Parathyroid adenoma (tissue), 2 donors: ENCODE measurements around the gene CDH3.

Experiments used
- H2AFZ ChIP-seq: fragments of 300-600 bp; sonication (generic); one replicate; pipeline ENCODE4 v1.7.0; 2017; ENCODE audit warnings: antibody characterized with exemption, mild to moderate bottlenecking
- H3K27ac ChIP-seq: fragments of 300-600 bp; sonication (generic); one replicate; pipeline ENCODE4 v1.7.0; 2017
- H3K27me3 ChIP-seq: fragments of 300-600 bp; sonication (generic); one replicate; pipeline ENCODE4 v1.7.0; 2017; ENCODE audit warnings: low read length; ENCODE audit not compliant: control insufficient read depth, insufficient read depth
- H3K36me3 ChIP-seq: fragments of 300-600 bp; sonication (generic); one replicate; pipeline ENCODE4 v1.7.0; 2017; ENCODE audit warnings: low read length; ENCODE audit not compliant: control insufficient read depth, insufficient read depth
- H3K4me1 ChIP-seq: fragments of 300-600 bp; sonication (generic); one replicate; pipeline ENCODE4 v1.7.0; 2017; ENCODE audit warnings: control low read depth
- H3K4me2 ChIP-seq: fragments of 300-600 bp; sonication (generic); one replicate; pipeline ENCODE4 v1.7.0; 2017; ENCODE audit warnings: low read length
- H3K4me3 ChIP-seq: fragments of 300-600 bp; sonication (generic); one replicate; pipeline ENCODE4 v1.7.0; 2017; ENCODE audit warnings: low read depth, low read length
- H3K79me2 ChIP-seq: fragments of 300-600 bp; sonication (generic); one replicate; pipeline ENCODE4 v1.7.0; 2017; ENCODE audit warnings: control low read depth
- H3K9ac ChIP-seq: fragments of 300-600 bp; sonication (generic); one replicate; pipeline ENCODE4 v1.7.0; 2017; ENCODE audit warnings: mild to moderate bottlenecking
- H3K9me3 ChIP-seq: fragments of 300-600 bp; sonication (generic); one replicate; pipeline ENCODE4 v1.7.0; 2017; ENCODE audit warnings: low read length; ENCODE audit not compliant: control insufficient read depth
- TF ChIP-seq, protein P1 (sequence below): fragments of 300-600 bp; sonication (generic); IDR thresholded peaks from one replicate; pipeline ENCODE4 v1.7.0; 2017; ENCODE audit warnings: antibody characterized with exemption, mild to moderate bottlenecking
- donor health status: primary hyperparathyroidism.

The CDH3 gene

DNA sequence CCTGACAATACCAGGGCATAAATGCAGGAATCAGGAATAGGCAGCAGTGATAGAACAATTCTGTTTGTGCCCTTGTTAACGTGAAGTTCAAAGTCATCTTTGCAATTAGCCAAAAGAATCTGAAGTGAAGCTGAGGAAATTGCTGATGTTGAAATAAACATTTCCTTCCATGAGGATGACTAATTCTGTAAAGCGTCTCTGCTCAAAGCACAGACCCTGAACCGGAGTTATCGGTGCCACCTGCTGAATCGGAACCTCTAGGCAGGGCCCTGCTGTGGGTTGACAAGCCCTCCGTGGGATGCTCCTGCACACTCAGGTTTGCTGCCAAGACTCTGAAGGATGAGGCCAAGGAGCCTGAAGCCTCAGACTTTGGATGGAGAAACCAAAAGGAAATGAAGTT lies 55.0 kb downstream of the CDH3 start:
- no peak overlapping the region for H3K4me3 ChIP-seq
- TF ChIP-seq, protein P1, sequence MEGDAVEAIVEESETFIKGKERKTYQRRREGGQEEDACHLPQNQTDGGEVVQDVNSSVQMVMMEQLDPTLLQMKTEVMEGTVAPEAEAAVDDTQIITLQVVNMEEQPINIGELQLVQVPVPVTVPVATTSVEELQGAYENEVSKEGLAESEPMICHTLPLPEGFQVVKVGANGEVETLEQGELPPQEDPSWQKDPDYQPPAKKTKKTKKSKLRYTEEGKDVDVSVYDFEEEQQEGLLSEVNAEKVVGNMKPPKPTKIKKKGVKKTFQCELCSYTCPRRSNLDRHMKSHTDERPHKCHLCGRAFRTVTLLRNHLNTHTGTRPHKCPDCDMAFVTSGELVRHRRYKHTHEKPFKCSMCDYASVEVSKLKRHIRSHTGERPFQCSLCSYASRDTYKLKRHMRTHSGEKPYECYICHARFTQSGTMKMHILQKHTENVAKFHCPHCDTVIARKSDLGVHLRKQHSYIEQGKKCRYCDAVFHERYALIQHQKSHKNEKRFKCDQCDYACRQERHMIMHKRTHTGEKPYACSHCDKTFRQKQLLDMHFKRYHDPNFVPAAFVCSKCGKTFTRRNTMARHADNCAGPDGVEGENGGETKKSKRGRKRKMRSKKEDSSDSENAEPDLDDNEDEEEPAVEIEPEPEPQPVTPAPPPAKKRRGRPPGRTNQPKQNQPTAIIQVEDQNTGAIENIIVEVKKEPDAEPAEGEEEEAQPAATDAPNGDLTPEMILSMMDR: no peak
- no peaks in the 10 kb centered on the region for H3K9me3 ChIP-seq
- H3K27ac ChIP-seq: no peak overlapping the region
- H3K9ac ChIP-seq: no peak overlapping the region
- peaks cover 2% of the 10 kb centered on the region for H3K79me2 ChIP-seq
- peaks cover 2% of the 10 kb centered on the region for H3K4me1 ChIP-seq
- no peak overlapping the region for H2AFZ ChIP-seq
- H3K27me3 ChIP-seq: no peaks in the 10 kb centered on the region
- no peak overlapping the region for H3K4me2 ChIP-seq
- H3K36me3 ChIP-seq: no peaks in the 10 kb centered on the region

GRCh38 chr16:68700831-68701230 lies 55.7 kb downstream of the CDH3 start:
- TF ChIP-seq, protein P1: no peak

GRCh38 chr16:68704232-68704867 lies 59.2 kb downstream of the CDH3 start:
- Histone ChIP-seq H3K4me3 (no peak overlapping the region), H3K9me3 (no peaks in the 10 kb centered on the region), H3K79me2 (peaks cover 2% of the 10 kb centered on the region), H3K4me1 (peaks cover 23% of the 10 kb centered on the region), H3K9ac (no peak overlapping the region), H3K36me3 (no peaks in the 10 kb centered on the region), H3K4me2 (no peak overlapping the region), H2AFZ (peak overlapping the region; percentile 48), H3K27me3 (no peaks in the 10 kb centered on the region), H3K27ac (peak overlapping the region; percentile 20)
- TF ChIP-seq, protein P1: peak; percentile 92

More at GRCh38 chr16:68700831-68701230, 55.7 kb downstream of the CDH3 start:
- Histone ChIP-seq H3K36me3 (no peaks in the 10 kb centered on the region), H3K9ac (no peak overlapping the region), H2AFZ (no peak overlapping the region), H3K27ac (no peak overlapping the region), H3K4me2 (no peak overlapping the region), H3K79me2 (peaks cover 2% of the 10 kb centered on the region), H3K27me3 (no peaks in the 10 kb centered on the region), H3K9me3 (no peaks in the 10 kb centered on the region), H3K4me3 (no peak overlapping the region), H3K4me1 (peaks cover 2% of the 10 kb centered on the region)

DNA sequence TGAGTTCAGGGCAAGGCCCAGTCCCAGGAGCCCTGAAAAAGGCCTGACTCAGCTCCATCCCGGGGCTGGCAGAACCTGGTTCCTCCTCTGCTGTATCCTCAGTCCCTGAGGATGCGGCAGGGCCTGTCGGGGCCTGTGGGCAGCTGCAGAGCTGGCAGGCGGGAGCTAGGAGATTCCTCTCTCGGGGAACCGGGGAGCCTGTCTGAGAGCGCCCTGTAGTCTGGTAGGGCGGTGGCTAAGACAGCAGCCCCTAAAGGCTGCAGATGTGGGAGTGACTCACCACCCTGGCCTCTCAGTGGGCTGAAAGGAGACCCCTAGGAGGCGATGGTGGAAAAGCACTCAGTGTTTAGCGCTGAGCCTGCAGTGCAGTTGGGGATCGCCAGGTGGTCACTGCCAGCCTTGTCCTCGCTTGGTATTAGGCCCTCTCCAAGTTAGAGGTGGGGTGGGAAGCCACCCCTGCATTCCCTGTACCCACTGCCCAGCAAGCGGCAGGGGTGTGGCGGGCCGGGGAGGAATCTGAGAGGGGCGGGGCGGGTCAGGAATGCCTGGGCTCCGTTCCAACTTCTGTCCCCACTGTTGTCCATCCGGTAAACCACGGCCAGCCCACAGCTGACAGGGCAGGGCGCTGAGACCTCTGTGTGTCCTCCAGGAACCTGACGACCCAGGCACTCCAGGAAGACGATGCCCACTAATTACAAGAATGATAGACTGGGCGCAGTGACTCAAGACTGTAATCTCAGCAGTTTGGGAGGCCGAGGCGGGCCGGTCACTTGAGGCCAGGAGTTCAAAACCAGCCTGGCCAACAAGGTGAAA lies 62.4 kb downstream of the CDH3 start:
- H3K9ac ChIP-seq: peak overlapping the region; percentile 8
- peak overlapping the region; percentile 20 for H3K4me3 ChIP-seq
- H3K4me1 ChIP-seq: peaks cover 35% of the 10 kb centered on the region
- H3K27me3 ChIP-seq: no peaks in the 10 kb centered on the region
- peak overlapping the region; percentile 97 for H3K27ac ChIP-seq
- peaks cover 5% of the 10 kb centered on the region for H3K79me2 ChIP-seq
- peak overlapping the region; percentile 55 for H3K4me2 ChIP-seq
- no peaks in the 10 kb centered on the region for H3K36me3 ChIP-seq
- H2AFZ ChIP-seq: peak overlapping the region; percentile 80
- TF ChIP-seq, protein P1: peak; percentile 43
- no peaks in the 10 kb centered on the region for H3K9me3 ChIP-seq
